GDM1 (cell line): ENCODE measurements around the gene PAX1.

ENCODE experiments used
- DNase-seq: peaks from one replicate; lab custom pipeline; 2025; lab: John Stamatoyannopoulos, UW

PAX1 gene

DNA sequence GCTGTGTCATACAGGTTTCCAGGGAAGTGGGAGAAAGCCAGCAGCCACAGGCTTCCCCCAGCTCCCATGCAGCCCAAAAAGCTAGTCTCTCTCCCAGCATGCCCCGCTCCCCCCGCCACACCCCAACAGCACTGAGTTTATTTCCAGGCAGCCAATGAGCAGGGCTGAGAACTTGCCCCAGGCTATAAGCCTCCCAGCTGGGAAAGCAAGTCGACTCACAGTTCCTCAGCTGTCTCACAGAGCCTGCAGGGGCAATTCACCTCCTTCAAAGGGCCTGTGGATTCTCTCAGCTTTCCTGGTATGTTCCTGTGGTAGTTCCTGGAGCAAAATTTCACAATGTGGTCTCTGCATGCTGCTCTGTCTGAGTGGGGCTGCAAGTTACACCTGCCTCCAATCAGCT is 34.2 kb downstream of the PAX1 start:
- no peak for DNase-seq

GRCh38 chr20:21741266-21741665 is 35.8 kb downstream of the PAX1 start:
- DNase-seq: no peak

- no peak for DNase-seq
Observed at GRCh38 chr20:21762646-21763045, 57.2 kb downstream of the PAX1 start.

GRCh38 chr20:21767200-21767738 is 61.8 kb downstream of the PAX1 start:
- no peak for DNase-seq

GRCh38 chr20:21767739-21768223 is 62.3 kb downstream of the PAX1 start:
- no peak for DNase-seq
